ENCODE results near the gene ACBD5. TPM values are rescaled to one million over a fixed set of nuclear protein-coding genes. Genes with fewer than 3 reads are reported as not detected.
"Not testable (repeated sequence)": the region's sequence is repeated elsewhere in the genome, so short reads cannot be mapped to it uniquely, and the experiment has no call there.

Gene ACBD5
- total RNA-seq (29.8 and 30.7 TPM in 2 replicates), polyA plus RNA-seq (14.2 and 16.2 TPM in 2 replicates)

GRCh38 chr10:27240212-27241009, at the start of gene ACBD5:
ACBD5 (minus strand) TSS chr10:27240797; CDS start chr10:27240688, 109 bp downstream.
- Histone ChIP-seq H3K36me3 (replicated peaks; ENCODE audit: insufficient read depth, low read depth) (no peaks in the 10 kb centered on the region), H3K27me3 (no peaks in the 10 kb centered on the region), H3K4me3 (peak within 1 kb of the TSS; percentile 73), H4K20me1 (ENCODE audit: insufficient read depth, poor library complexity, severe bottlenecking) (no peaks in the 10 kb centered on the region), H3K4me2 (peak within 1 kb of the TSS; percentile 90), H3K4me1 (ENCODE audit: insufficient read depth) (peaks cover 30% of the 10 kb centered on the region), H3K9me3 (ENCODE audit: low read depth) (no peaks in the 10 kb centered on the region), H2AFZ (peak within 1 kb of the TSS; percentile 98), H3K9me2 (replicated peaks; ENCODE audit: insufficient read depth) (no peaks in the 10 kb centered on the region), H3K27ac (peak within 1 kb of the TSS; percentile 95), H3K79me2 (peaks cover 43% of the 10 kb centered on the region)
- DNase-seq (ENCODE audit: low spot score): peak; percentile 86
- TF ChIP-seq EZH2phosphoT487 (IDR thresholded peaks at IDR 0.05; ENCODE audit: low read depth, severe bottlenecking, unreplicated experiment) (no peak), EZH2 (IDR thresholded peaks at IDR 0.05; ENCODE audit: borderline replicate concordance) (no peak)
- TF ChIP-seq, protein P1, sequence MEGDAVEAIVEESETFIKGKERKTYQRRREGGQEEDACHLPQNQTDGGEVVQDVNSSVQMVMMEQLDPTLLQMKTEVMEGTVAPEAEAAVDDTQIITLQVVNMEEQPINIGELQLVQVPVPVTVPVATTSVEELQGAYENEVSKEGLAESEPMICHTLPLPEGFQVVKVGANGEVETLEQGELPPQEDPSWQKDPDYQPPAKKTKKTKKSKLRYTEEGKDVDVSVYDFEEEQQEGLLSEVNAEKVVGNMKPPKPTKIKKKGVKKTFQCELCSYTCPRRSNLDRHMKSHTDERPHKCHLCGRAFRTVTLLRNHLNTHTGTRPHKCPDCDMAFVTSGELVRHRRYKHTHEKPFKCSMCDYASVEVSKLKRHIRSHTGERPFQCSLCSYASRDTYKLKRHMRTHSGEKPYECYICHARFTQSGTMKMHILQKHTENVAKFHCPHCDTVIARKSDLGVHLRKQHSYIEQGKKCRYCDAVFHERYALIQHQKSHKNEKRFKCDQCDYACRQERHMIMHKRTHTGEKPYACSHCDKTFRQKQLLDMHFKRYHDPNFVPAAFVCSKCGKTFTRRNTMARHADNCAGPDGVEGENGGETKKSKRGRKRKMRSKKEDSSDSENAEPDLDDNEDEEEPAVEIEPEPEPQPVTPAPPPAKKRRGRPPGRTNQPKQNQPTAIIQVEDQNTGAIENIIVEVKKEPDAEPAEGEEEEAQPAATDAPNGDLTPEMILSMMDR (IDR thresholded peaks at IDR 0.05; ENCODE audit: poor library complexity): no peak
- WGBS (ENCODE audit: low lambda C conversion rate, missing lambda C conversion rate): 3% methylated on average over 54 of the region's 64 CpGs

- Histone ChIP-seq H3K9me2 (replicated peaks; ENCODE audit: insufficient read depth) (no peaks in the 10 kb centered on the region), H3K4me3 (no peak overlapping the region), H3K79me2 (no peaks in the 10 kb centered on the region), H3K27ac (no peak overlapping the region), H4K20me1 (ENCODE audit: insufficient read depth, poor library complexity, severe bottlenecking) (no peaks in the 10 kb centered on the region), H3K4me1 (ENCODE audit: insufficient read depth) (no peaks in the 10 kb centered on the region), H3K36me3 (replicated peaks; ENCODE audit: insufficient read depth, low read depth) (no peaks in the 10 kb centered on the region), H3K9me3 (ENCODE audit: low read depth) (no peaks in the 10 kb centered on the region), H2AFZ (no peak overlapping the region), H3K4me2 (no peak overlapping the region), H3K27me3 (no peaks in the 10 kb centered on the region)
- DNase-seq (ENCODE audit: low spot score): peak; percentile 26
- WGBS (ENCODE audit: low lambda C conversion rate, missing lambda C conversion rate): 61% methylated on average over 3 of the region's 3 CpGs
- TF ChIP-seq, protein P1 (IDR thresholded peaks at IDR 0.05; ENCODE audit: poor library complexity): peak; percentile 28
- TF ChIP-seq EZH2phosphoT487 (IDR thresholded peaks at IDR 0.05; ENCODE audit: low read depth, severe bottlenecking, unreplicated experiment): no peak
Measured at GRCh38 chr10:27285093-27285492, 44.5 kb upstream of the ACBD5 start.

- Histone ChIP-seq H3K27ac (no peak overlapping the region), H3K4me2 (no peak overlapping the region), H3K79me2 (no peaks in the 10 kb centered on the region), H3K9me2 (replicated peaks; ENCODE audit: insufficient read depth) (no peaks in the 10 kb centered on the region), H3K4me3 (no peak overlapping the region), H3K9me3 (ENCODE audit: low read depth) (no peaks in the 10 kb centered on the region), H3K4me1 (ENCODE audit: insufficient read depth) (no peaks in the 10 kb centered on the region), H4K20me1 (ENCODE audit: insufficient read depth, poor library complexity, severe bottlenecking) (no peaks in the 10 kb centered on the region), H3K27me3 (peaks cover 3% of the 10 kb centered on the region), H3K36me3 (replicated peaks; ENCODE audit: insufficient read depth, low read depth) (no peaks in the 10 kb centered on the region), H2AFZ (no peak overlapping the region)
- no peak for DNase-seq (ENCODE audit: low spot score)
- TF ChIP-seq EZH2 (IDR thresholded peaks at IDR 0.05; ENCODE audit: borderline replicate concordance): no peak
- TF ChIP-seq, protein P1 (IDR thresholded peaks at IDR 0.05; ENCODE audit: poor library complexity): no peak
Measured at GRCh38 chr10:27276581-27276980, 36.0 kb upstream of the ACBD5 start.

- WGBS (ENCODE audit: low lambda C conversion rate, missing lambda C conversion rate): 43% methylated on average over 3 of the region's 3 CpGs
- H3K27me3 ChIP-seq: peaks cover 15% of the 10 kb centered on the region
- not testable (repeated sequence) for H4K20me1 ChIP-seq (ENCODE audit: insufficient read depth, poor library complexity, severe bottlenecking); H3K79me2 ChIP-seq; H3K9me2 ChIP-seq (replicated peaks; ENCODE audit: insufficient read depth); DNase-seq (ENCODE audit: low spot score); H2AFZ ChIP-seq; H3K9me3 ChIP-seq (ENCODE audit: low read depth); H3K4me1 ChIP-seq (ENCODE audit: insufficient read depth); H3K36me3 ChIP-seq (replicated peaks; ENCODE audit: insufficient read depth, low read depth); H3K4me2 ChIP-seq; H3K4me3 ChIP-seq; H3K27ac ChIP-seq
Measured at GRCh38 chr10:27266025-27266424, 25.4 kb upstream of the ACBD5 start.

DNA sequence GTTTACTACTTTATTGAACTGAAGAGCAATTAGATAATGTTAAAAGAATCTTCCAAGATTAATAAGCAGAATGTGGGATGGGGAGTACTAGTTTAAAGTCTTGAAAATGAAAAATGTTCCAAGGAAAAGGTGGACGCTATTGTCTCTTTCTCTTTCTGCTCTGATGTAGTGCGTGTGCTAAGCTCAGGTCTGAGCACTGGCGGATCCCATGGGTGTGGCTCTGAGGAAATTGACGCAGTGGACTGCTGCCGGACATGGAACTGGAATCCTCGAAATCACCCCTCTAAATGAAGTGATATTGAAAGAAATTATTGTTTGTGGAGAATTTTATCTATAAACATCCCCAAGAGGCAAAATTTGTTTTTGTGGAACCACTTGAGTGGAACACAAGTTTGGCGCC, 22.2 kb upstream of the ACBD5 start:
- 85% methylated on average over 7 of the region's 7 CpGs for WGBS (ENCODE audit: low lambda C conversion rate, missing lambda C conversion rate)
- H3K27ac ChIP-seq; H4K20me1 ChIP-seq (ENCODE audit: insufficient read depth, poor library complexity, severe bottlenecking); H2AFZ ChIP-seq; DNase-seq (ENCODE audit: low spot score); H3K9me3 ChIP-seq (ENCODE audit: low read depth); H3K4me2 ChIP-seq; H3K4me1 ChIP-seq (ENCODE audit: insufficient read depth); H3K4me3 ChIP-seq; H3K79me2 ChIP-seq; H3K9me2 ChIP-seq (replicated peaks; ENCODE audit: insufficient read depth); H3K36me3 ChIP-seq (replicated peaks; ENCODE audit: insufficient read depth, low read depth): not testable (repeated sequence)
- H3K27me3 ChIP-seq: peaks cover 46% of the 10 kb centered on the region

Measured in hepatocyte (in vitro differentiated cells).